GM12874 (cell line): ENCODE results near the gene EPHA4.

ENCODE experiments used
- TF ChIP-seq, protein P1 (sequence below): IDR thresholded peaks from 2 replicates; pipeline ENCODE4 v1.5.1; 2011; ENCODE audit warnings: low read depth, mild to moderate bottlenecking, control low read depth, low read length, moderate library complexity; ENCODE audit not compliant: insufficient read depth

EPHA4 gene

DNA sequence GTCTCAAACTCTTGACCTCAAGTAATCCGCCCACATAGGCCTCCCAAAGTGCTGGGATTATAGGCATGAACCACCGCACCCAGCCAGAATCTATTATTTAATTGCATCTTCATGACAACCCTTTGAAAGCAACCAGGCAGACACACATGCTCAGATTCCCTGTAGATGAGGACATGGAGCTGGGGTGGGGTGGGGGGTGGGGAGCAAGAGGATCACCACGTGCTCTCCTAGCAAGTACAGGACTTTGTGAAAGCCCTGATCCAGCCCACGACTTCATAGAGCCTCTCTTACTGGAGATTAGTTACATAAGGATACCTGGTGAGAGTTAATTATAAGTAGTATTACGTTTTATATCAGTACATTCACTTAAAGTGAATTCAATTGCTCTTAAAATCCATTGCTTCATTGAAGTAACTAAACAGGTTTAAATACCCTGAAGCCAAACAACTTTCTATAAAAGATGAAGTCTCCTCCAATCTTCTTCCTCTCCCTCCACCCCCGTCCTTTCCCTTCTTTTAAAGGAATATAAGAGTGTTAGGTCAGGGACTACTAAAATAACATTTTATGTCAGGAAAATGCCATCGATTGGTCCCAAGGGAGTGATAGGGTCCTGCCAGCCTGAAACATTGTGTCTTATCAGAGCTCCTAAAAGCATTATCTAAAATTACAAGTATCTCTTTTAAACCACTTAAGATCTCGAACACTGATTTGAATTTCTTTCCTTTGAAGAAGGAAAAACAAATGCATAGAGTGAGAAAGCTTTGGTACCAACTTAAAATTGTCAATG is 123.9 kb downstream of the EPHA4 start:
- TF ChIP-seq, protein P1, sequence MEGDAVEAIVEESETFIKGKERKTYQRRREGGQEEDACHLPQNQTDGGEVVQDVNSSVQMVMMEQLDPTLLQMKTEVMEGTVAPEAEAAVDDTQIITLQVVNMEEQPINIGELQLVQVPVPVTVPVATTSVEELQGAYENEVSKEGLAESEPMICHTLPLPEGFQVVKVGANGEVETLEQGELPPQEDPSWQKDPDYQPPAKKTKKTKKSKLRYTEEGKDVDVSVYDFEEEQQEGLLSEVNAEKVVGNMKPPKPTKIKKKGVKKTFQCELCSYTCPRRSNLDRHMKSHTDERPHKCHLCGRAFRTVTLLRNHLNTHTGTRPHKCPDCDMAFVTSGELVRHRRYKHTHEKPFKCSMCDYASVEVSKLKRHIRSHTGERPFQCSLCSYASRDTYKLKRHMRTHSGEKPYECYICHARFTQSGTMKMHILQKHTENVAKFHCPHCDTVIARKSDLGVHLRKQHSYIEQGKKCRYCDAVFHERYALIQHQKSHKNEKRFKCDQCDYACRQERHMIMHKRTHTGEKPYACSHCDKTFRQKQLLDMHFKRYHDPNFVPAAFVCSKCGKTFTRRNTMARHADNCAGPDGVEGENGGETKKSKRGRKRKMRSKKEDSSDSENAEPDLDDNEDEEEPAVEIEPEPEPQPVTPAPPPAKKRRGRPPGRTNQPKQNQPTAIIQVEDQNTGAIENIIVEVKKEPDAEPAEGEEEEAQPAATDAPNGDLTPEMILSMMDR: no peak

DNA sequence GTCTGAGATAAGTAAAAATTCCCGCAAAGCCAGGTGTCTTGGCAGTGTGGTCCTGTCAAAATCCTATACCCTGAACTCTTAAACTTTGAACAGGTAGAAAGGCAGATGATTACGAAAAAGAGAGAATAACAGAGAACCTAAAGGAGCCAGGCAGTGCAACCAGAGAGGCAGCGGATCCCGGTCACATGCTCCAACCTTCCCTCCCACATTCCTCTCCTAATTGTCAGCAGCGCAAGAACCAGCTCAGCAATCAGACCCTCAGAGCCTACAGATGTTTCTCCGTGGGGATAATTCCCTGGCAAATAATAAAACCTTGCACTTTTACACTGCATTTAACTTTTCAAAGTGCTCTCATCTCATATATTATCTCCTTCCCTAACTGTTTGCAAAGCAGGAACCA is 124.8 kb downstream of the EPHA4 start:
- TF ChIP-seq, protein P1: no peak

DNA sequence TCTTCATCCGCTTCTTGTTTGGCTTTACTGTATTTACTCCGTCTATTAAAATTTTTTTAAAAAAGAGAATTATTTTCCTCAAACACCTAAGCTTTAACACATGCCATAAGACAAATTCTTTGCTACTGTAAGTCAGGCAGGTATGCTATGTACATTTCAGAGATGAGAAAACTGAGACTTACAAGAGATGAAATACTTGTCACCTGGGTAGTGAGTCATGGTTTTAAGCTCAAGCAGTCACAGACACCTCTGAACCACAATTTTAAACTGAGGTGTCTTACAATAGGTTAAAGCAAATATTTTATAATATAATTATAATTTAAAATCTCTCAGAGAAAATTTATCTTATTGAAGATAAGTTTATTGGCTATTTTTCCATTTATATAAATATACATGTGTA is 126.0 kb downstream of the EPHA4 start:
- TF ChIP-seq, protein P1: no peak

DNA sequence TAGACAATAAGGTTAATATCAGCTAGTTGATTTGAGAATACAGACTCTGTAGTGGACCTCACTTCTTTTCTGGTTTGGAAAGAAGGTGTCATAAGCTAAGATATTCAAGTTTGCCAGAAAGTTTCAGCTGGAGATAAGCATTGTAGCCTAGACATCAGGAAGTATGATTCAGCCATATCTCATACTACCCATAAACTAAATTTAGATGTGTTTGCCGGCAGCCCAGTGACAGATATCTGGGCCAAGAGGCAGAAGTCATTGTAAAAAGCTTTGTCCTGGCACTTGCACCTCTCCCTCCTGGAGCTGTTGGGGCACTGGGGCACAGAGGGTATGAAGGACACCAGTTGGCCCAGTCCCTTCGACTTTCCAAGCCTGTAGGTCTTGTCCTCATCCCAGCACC is 128.0 kb downstream of the EPHA4 start:
- TF ChIP-seq, protein P1: no peak

DNA sequence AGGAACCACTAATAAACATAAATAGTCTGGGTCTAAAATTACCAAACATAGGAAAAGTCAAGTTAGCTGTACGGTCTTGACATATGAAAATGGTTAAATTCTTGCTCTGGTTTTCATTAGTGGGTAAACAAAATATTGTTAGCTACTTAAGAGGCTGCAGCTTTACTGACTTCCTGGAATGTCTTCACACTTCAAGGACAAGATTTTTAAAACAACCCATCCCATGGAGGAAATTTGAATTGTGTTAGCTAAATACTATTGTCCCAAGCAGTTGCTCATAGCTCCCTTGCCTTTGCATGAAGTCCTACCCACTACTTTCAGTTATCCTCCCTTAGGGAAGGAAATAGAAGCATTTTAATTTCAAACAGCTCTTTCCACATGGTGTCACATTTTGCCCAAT is 128.5 kb downstream of the EPHA4 start:
- TF ChIP-seq, protein P1: no peak

DNA sequence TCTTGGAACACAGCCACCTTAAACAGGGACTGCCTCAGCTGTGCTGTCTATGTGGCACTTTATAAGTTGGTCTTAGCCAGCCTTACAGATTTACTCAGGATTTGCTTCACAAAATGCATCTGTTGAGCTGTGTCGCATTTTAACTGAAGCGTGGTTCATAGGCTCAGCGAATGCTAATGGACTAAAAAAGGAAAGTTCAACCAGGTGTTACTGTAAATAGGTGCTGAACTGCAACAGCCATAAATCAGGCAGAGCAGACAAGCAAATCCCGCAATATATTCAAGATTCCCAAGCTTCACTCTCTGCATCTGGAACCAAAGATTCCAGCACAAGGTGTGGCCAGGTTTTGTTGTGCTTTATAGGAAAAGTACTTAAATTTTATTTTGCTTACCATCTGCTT is 130.0 kb downstream of the EPHA4 start:
- TF ChIP-seq, protein P1: no peak

DNA sequence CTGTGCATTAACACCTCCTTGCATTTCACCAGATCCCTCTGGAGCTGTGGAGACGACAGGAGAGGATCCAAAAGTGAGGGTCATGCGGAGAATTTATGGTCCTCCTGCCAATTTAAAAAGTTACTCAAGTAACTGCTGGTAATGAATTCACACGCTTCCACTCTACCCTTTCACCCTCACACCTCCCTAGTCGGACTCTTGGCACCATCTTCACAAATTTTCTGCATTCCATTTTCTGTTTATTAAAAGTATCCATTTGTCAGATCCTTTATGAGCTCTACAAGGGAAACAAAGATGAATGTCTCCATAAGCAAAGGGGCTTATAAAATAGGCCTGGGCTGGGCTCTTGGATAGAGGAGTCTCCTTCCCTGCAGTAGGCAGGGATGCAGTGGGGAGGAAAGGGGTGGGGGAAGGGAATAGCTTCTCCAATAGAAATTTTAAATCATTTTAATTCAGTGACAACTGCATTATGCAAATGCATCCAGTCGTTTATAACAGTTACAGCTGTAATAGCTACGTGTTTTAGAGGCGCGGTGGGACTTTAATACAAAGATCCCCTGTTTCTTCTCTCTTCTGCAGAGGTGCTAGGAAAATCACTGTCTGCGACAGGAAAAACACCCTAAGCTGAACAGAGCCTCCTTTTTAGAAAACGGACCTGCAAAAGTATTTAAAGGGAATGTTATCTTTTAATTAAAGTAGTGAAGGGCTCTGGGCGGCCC is 132.2 kb downstream of the EPHA4 start:
- TF ChIP-seq, protein P1: no peak
